Measurements from ENCODE around the gene COL9A1.

The COL9A1 gene

GRCh38 chr6:70277470-70277869 is 25.4 kb downstream of the COL9A1 start:
- Mint-ChIP-seq H3K4me3 (no peak overlapping the region), H3K27me3 (peaks cover 24% of the 10 kb centered on the region in 2 donors), H3K36me3 (no peaks in the 10 kb centered on the region), H3K4me1 (peaks cover 0 to under 1% of the 10 kb centered on the region in 2 donors), H3K27ac (no peak overlapping the region), H3K9me3 (no peaks in the 10 kb centered on the region)
- DNase-seq (no peak), ATAC-seq (replicated peaks) (no peak)

GRCh38 chr6:70274338-70274737 is 28.5 kb downstream of the COL9A1 start:
- H3K27me3 Mint-ChIP-seq, result peaks cover 0 to 7% of the 10 kb centered on the region in 2 donors
- no peaks in the 10 kb centered on the region for H3K9me3 Mint-ChIP-seq
- H3K4me1 Mint-ChIP-seq, result no peaks in the 10 kb centered on the region
- no peaks in the 10 kb centered on the region for H3K36me3 Mint-ChIP-seq
- no peak overlapping the region for H3K27ac Mint-ChIP-seq
- H3K4me3 Mint-ChIP-seq, result no peak overlapping the region
- DNase-seq (no peak), ATAC-seq (replicated peaks) (no peak)

GRCh38 chr6:70272071-70272470 is 30.8 kb downstream of the COL9A1 start:
- H3K36me3 Mint-ChIP-seq, result no peaks in the 10 kb centered on the region
- no peaks in the 10 kb centered on the region for H3K9me3 Mint-ChIP-seq
- no peak overlapping the region for H3K4me3 Mint-ChIP-seq
- no peak overlapping the region for H3K27ac Mint-ChIP-seq
- H3K27me3 Mint-ChIP-seq, result peaks cover 0 to 18% of the 10 kb centered on the region in 2 donors
- DNase-seq (no peak), ATAC-seq (replicated peaks) (no peak)
- no peaks in the 10 kb centered on the region for H3K4me1 Mint-ChIP-seq

GRCh38 chr6:70270287-70271005 is 32.4 kb downstream of the COL9A1 start:
- ATAC-seq (replicated peaks), result no peak
- Mint-ChIP-seq H3K36me3 (no peaks in the 10 kb centered on the region), H3K9me3 (no peaks in the 10 kb centered on the region), H3K27me3 (peaks cover 0 to 14% of the 10 kb centered on the region in 2 donors), H3K4me1 (no peaks in the 10 kb centered on the region), H3K27ac (no peak overlapping the region), H3K4me3 (no peak overlapping the region)
- no peak for DNase-seq

DNA sequence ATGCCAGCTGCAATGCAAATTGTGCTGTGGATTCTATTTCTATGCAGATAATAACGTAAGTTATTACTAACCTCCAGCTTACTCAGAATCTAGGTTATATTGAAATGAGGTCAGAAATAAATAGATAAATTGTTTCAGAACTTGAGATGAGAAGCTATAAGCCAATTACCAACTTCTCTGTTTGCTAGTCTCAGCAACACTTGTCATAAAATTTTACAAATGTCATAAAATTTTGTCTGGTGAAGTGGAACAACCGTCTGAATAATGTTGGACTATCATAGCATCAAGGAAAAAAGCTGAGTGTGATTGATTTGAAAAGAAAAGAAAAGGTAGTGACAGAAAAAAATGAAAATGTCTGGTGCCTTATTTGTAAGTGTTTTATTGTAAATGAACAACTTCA is 36.7 kb downstream of the COL9A1 start:
- Mint-ChIP-seq H3K4me1 (no peaks in the 10 kb centered on the region), H3K9me3 (no peaks in the 10 kb centered on the region), H3K36me3 (no peaks in the 10 kb centered on the region), H3K4me3 (no peak overlapping the region), H3K27me3 (peaks cover 5 to 11% of the 10 kb centered on the region in 2 donors), H3K27ac (no peak overlapping the region)
- no peak for ATAC-seq (replicated peaks)
- no peak for DNase-seq

GRCh38 chr6:70264306-70264705 is 38.6 kb downstream of the COL9A1 start:
- no peak for DNase-seq
- H3K27ac Mint-ChIP-seq, result no peak overlapping the region
- ATAC-seq (replicated peaks), result no peak
- H3K9me3 Mint-ChIP-seq, result no peaks in the 10 kb centered on the region
- H3K4me1 Mint-ChIP-seq, result no peaks in the 10 kb centered on the region
- H3K36me3 Mint-ChIP-seq, result no peaks in the 10 kb centered on the region
- H3K4me3 Mint-ChIP-seq, result no peak overlapping the region
- peaks cover 9 to 15% of the 10 kb centered on the region in 2 donors for H3K27me3 Mint-ChIP-seq

- H3K36me3 Mint-ChIP-seq, result no peaks in the 10 kb centered on the region
- no peak for DNase-seq
- no peak overlapping the region for H3K27ac Mint-ChIP-seq
- H3K4me3 Mint-ChIP-seq, result no peak overlapping the region
- peaks cover 9 to 12% of the 10 kb centered on the region in 2 donors for H3K27me3 Mint-ChIP-seq
- H3K4me1 Mint-ChIP-seq, result no peaks in the 10 kb centered on the region
- no peak for ATAC-seq (replicated peaks)
- H3K9me3 Mint-ChIP-seq, result no peaks in the 10 kb centered on the region
These were observed 44.4 kb downstream of the COL9A1 start for GRCh38 chr6:70258483-70258882.

GRCh38 chr6:70257768-70258273 is 45.1 kb downstream of the COL9A1 start:
- no peak overlapping the region for H3K27ac Mint-ChIP-seq
- no peak for ATAC-seq (replicated peaks)
- H3K4me1 Mint-ChIP-seq, result no peaks in the 10 kb centered on the region
- peaks cover 12 to 15% of the 10 kb centered on the region in 2 donors for H3K27me3 Mint-ChIP-seq
- no peaks in the 10 kb centered on the region for H3K9me3 Mint-ChIP-seq
- no peaks in the 10 kb centered on the region for H3K36me3 Mint-ChIP-seq
- no peak overlapping the region for H3K4me3 Mint-ChIP-seq
- no peak for DNase-seq

DNA sequence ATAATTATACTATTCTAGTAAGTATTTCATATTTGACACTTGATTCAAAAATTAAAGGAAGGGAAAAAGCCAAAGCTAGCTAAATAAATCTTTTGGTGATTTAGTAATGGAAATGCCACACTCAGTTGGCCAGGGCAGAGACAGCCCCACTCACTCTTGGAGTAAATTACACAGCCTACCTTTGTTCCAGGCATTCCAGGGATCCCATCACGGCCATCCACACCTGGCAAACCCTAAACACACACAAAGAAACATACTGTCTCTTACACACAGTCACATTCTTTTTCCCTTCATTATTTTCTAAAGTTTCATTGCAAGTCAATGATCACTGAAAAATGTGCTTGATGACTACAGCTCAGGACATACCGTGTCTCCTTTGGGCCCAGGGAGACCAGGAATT is 48.1 kb downstream of the COL9A1 start:
- Mint-ChIP-seq H3K9me3 (no peaks in the 10 kb centered on the region), H3K4me1 (no peaks in the 10 kb centered on the region), H3K27me3 (peaks cover 10 to 12% of the 10 kb centered on the region in 2 donors), H3K4me3 (no peak overlapping the region), H3K27ac (no peak overlapping the region), H3K36me3 (no peaks in the 10 kb centered on the region)
- DNase-seq (no peak), ATAC-seq (replicated peaks) (no peak)

DNA sequence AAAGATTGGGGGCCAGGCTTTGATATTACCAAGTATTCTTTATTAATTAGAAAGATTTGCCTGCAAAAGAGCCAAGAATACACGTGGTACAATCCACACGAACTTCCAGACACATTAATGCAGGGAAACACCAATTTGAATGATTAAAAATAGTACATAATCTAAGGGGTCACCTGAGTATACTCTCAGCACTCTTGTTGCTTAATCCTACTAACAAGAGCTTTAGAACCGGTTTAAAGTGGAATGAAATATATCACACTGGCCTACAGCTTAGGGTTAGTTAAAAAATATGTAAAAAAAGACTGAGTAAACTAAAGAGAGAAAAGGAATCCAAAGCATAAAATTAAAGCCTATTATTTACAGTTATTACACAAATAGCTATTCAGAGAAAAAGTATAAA is 49.0 kb downstream of the COL9A1 start:
- Mint-ChIP-seq H3K27me3 (peaks cover 4 to 12% of the 10 kb centered on the region in 2 donors), H3K27ac (no peak overlapping the region), H3K9me3 (no peaks in the 10 kb centered on the region), H3K36me3 (no peaks in the 10 kb centered on the region), H3K4me1 (no peaks in the 10 kb centered on the region), H3K4me3 (no peak overlapping the region)
- DNase-seq (no peak), ATAC-seq (replicated peaks) (no peak)

DNA sequence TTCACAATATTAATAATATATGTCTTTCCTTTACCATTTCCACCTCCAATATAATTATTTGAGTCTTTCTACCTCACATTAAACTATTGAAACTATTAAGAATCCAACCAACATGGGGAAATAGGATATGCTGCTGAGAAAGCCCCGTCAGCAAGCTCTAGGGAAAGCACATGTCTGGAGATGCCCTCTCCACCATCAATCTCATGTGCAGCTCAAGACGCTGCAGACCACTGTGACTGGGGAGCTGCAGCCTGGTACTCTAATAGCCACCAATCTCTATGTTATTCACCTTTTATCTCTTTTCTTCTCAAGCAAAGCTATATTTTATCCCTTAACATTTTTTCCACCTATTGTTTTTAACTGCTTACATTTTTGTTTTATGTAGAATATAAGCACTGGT is 50.3 kb downstream of the COL9A1 start:
- Mint-ChIP-seq H3K36me3 (no peaks in the 10 kb centered on the region), H3K4me3 (no peak overlapping the region), H3K4me1 (no peaks in the 10 kb centered on the region), H3K9me3 (no peaks in the 10 kb centered on the region), H3K27me3 (peaks cover 4 to 17% of the 10 kb centered on the region in 2 donors), H3K27ac (no peak overlapping the region)
- DNase-seq (no peak), ATAC-seq (replicated peaks) (no peak)

DNA sequence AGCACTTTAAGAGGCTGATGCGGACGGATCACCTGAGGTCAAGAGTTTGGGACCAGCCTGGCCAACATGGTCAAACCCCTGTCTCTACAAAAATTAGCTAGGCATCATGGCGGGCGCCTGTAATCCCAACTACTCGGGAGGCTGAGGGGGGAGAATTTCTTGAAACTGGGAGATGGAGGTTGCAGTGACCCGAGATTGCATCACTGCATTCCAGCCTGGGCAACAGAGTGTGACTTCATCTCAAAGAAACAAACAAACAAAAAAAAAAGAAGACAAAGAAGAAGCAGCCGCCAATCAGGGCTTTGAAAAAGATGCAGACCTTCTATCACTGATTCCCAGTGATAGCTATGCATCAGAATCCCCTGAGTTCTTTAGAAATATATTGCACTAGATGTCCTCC is 56.8 kb downstream of the COL9A1 start:
- no peak for DNase-seq
- peaks cover 10 to 16% of the 10 kb centered on the region in 2 donors for H3K27me3 Mint-ChIP-seq
- no peaks in the 10 kb centered on the region for H3K9me3 Mint-ChIP-seq
- no peak for ATAC-seq (replicated peaks)
- H3K4me3 Mint-ChIP-seq, result no peak overlapping the region
- no peaks in the 10 kb centered on the region for H3K36me3 Mint-ChIP-seq
- no peaks in the 10 kb centered on the region for H3K4me1 Mint-ChIP-seq
- H3K27ac Mint-ChIP-seq, result no peak overlapping the region

DNA sequence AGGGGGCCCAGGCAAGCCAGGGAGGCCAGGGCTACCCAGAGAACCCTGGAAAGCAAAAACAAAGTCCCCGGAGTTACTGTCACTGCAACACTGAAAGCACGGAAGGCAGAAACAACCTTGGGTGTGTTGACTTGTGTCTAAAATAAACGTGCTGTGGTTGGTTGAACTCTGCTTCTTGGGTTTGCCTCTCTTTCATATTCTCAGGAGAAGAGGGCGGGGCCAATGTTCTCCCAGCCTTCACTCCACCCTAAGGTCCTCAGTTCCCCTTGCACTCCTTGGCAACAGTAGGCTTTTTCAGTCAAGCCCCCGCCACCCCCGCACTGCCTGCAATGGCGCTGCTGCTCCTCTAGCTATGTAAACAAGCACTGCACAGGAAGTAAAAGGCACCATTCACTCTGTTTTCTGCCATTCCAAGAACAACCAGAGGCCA is 60.9 kb downstream of the COL9A1 start:
- Mint-ChIP-seq H3K27ac (no peak overlapping the region), H3K9me3 (no peaks in the 10 kb centered on the region), H3K4me1 (no peaks in the 10 kb centered on the region), H3K36me3 (no peaks in the 10 kb centered on the region), H3K27me3 (peaks cover 11 to 20% of the 10 kb centered on the region in 2 donors), H3K4me3 (no peak overlapping the region)
- no peak for DNase-seq
- no peak for ATAC-seq (replicated peaks)

- Mint-ChIP-seq H3K9me3 (no peaks in the 10 kb centered on the region), H3K27ac (no peak overlapping the region), H3K4me1 (no peaks in the 10 kb centered on the region), H3K27me3 (peaks cover 14 to 15% of the 10 kb centered on the region in 2 donors), H3K4me3 (no peak overlapping the region), H3K36me3 (no peaks in the 10 kb centered on the region)
- DNase-seq (no peak), ATAC-seq (replicated peaks) (no peak)
These were observed 61.9 kb downstream of the COL9A1 start for GRCh38 chr6:70241031-70241430.

GRCh38 chr6:70236343-70236742 is 66.5 kb downstream of the COL9A1 start:
- ATAC-seq (replicated peaks), result no peak
- Mint-ChIP-seq H3K9me3 (no peaks in the 10 kb centered on the region), H3K27me3 (peaks cover 8 to 10% of the 10 kb centered on the region in 2 donors)

More at GRCh38 chr6:70236343-70236742, 66.5 kb downstream of the COL9A1 start:
- Mint-ChIP-seq H3K36me3 (no peaks in the 10 kb centered on the region), H3K27ac (no peak overlapping the region), H3K4me1 (no peaks in the 10 kb centered on the region), H3K4me3 (no peak overlapping the region)
- DNase-seq, result no peak

Data from stimulated activated naive B cell treated with anti-CD40 and anti-IgM and Interleukin-4, amounts not matched to agents 10 μg/mL and 1 μg/mL and 100 μg/mL, for 72 hours (primary cell).